Superior temporal gyrus (tissue), 1 donor: ENCODE results near the gene KCTD10.
A peak's percentile ranks its signal among the peaks of the same experiment; 100 is the strongest.
"Not testable (repeated sequence)": the region's sequence is repeated elsewhere in the genome, so short reads cannot be mapped to it uniquely, and the experiment has no call there.

Source experiments
- DNase-seq: peaks from one replicate; pipeline ENCODE4 v3.0.0-alpha.2; 2016; ENCODE audit errors: extremely low spot score

Gene KCTD10

DNA sequence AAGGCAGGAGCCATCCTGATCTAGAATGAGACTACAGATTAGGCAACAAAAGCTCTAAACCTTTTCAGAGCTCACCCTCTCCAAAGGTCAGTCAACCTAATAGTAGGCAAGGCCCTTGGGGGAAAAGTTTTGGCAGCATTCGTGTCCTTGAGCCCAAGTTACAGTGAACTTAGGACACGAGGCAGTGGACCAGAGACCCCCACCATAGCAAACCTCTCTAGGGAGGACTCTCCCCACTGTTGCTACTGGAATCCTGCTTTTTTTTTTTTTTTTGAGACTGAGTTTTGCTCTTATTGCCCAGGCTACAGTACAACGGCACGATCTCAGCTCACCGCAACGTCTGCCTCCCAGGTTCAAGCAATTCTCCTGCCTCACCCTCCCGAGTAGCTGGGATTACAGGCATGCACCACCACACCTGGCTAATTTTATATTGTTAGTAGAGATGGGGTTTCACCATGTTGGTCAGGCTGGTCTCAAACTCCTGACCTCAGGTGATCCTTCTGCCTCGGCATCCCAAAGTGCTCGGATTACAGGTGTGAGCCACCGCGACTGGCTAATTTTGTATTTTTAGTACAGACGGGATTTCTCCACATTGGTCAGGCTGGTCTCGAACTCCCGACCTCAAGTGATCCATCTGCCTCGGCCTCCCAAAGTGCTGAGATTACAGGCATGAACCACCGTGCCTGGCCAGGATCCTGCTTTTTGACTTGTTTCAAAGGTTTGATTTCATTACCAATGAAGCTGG is 3.4 kb downstream of the KCTD10 start:
- not testable (repeated sequence) for DNase-seq

DNA sequence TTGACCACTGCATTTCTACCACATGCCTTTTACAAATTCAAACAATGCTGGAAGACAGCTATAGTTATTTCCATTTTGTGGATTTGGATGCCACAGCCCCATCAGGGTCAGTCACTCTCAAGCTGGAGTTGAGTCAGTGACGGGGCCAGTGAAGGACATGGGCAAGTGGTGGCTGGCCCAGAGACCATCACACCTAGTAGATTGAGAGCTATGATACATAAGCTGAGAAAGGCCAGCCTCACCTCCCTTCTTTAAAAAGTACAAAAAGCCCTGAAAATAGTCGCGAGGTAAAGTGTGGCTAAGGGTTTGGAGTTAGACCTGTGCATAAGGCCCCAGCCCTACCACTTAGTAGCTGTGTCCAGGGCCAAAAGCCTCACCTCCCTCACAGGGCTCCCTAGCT is 4.1 kb downstream of the KCTD10 start:
- DNase-seq = no peak

DNA sequence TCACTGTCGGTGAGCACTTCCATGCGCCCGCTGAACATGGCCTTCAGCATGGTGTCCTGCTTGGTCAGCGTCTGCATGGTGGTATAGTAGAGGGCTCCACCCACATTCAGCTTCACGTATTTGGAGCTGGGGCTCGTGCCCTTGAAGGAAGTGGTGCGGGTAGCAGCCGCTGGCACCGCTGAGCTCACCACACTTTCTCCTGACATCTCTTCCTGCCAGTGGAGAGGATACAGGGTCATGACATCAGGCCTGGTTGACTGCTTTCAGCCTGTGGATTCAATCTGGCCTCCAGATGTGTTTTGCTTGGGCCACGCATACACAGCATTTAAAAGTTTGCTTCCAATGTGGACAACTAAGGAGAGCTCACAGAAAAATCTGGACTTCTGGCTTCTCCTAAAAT is 7.6 kb downstream of the KCTD10 start:
- DNase-seq = no peak

DNA sequence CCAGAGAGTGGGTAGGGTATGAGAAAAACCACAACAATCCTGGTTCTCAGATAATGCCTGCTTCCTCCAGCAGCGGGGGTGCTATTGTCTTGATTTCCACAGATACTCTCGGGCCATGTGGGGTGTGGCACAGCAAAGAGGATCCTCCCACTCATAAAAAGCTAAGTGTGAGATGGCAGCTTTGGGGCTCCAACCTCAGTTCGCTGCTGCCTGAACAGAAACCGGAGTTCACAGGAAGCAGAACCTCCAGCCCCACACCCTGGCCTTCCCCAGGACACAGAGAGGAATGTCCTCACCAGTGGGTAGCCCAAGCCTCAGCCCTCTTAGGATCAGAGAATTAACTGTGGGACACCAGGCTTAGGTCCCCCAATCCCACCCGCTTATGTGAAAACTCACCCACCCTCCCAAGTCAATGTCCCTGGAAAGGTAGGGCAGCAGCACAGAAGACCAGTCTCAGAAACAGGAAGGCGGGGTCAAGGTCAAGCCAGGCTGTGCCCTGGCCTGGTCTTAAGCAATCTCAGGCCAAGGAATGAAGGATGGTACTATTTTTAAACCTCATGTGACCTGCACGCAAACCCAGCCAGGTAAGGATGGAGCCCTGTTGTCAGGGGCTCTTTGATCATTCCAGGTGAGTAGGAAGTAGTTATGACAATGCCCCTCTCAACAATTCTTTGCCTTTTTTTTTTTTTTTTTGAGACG is 9.0 kb downstream of the KCTD10 start:
- no peak for DNase-seq

DNA sequence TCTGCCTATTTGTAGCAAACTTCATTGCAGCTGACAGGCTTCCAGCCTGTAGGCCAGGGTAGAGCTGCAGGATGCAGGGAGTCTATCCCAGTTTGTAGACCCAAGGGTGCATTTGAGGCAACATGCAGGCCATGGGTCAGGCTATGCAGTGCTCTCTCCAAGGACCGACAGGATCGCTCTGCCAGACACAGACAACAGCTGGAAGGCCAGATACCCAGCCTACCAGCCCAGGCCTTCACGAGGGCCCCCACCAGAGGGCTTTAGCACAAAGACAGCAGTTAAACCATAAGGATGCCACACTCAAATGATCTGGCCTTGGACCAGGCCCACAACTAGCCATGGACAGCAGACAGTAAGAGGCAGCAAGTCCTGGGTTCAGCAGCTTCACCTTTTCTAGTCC is 10.3 kb downstream of the KCTD10 start:
- DNase-seq = no peak

DNA sequence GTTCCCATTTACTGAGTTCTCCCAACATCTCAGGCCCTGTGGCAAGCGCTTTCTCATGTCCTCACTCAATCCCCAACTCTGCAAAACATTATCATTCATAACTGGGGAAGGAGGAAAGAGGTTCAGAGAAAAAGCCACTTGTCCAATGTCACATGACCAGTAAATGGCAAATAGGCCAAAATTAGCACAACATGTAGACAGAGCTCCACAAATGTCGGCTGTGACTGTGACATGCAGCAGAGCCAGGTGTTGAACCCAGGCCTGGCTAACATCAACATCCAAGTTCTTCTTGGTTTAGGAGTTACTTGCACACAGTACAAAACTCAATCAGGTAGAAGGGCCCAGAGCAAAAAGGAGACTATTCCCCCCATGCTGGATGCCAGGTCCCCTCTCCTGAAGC is 10.8 kb downstream of the KCTD10 start:
- DNase-seq = no peak

DNA sequence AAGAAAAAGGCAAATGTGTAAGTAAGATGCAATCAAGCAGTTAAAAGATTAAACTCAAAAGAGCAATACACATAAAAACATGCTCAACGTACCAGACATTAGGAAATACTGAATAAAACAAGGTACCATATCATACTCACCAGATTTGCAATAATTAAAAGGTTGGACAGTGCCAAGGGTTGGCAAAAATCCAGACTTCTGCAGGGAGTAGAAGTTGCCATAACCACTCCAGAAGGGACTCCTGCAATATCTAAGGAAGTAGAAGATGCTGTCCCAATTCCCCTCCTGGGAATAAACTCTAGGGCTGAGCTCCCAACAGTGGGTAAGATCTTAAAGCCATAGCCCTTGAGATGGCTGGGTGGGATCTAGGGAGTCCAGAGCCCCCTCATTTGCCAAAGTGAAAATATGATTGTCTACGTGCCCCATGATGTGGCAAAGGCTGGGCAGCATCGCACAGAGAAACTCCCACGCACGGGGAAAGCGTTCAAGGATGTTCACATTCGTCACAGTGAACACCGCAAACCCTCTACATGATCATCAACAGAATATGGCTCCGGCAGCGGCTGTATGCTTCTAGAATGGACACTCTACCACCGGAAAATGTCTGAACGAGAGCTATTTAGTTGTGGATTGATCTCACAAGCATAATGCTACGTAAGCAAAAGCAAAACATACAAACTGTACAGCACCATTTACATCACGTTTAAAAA is 12.3 kb downstream of the KCTD10 start:
- DNase-seq = no peak

DNA sequence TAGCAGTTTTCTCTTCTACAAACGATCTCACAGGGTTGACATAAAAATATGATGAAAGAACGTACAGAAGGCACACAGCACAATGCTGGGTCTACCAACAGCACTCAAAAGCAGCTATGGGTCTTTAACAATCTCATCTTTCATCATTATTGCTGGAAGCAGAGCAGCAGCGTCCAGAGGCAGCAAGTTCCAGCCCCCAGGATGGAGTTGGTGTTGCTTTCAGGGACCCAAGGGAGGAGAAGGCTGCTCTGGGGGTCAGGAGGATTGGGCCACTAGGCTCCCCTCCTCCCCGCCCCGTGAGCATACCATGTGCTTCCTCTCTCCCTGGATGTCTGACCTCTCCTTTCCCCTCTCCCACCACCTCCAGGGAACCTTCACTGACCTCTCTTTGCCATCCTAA is 13.3 kb downstream of the KCTD10 start:
- DNase-seq = no peak

DNA sequence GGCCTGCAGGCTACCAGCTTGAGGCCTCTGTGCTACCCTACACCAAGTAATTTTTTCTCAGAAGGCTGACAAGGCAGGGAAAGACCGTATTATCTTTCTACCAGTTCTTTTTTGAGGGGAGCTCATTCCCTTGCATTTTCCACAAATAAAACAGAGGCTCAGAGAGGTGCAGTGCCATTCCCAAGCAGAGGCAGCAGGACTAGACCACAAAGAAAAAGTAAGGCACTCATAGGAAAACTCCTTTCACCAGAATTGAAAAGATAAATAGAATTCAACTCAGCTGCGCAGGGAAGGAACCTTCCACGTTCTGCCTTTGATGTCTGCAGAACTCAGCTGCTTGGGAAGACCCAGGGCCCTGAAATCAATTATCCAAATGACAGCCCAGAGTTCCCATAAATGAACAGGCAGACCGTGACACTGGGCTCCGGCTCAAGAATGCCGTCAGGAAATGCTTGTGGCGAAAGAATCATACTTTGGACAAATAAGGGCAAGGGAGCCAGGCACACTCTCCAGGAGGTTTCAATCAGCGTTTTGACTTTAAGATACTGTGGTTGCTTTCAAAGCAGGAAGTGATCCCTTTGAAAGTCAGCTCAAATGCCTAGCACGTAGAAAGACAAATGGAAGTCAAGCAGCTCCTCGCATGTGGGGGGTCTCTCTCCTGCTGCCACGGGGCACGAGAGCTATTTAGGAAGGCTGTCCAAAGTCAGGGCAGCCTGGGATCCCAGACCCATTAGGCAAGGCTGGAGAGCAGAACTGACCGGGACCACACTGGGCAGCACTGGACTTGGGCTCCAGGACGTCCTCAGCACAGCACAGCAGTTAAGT is 14.0 kb downstream of the KCTD10 start:
- DNase-seq = peak; percentile 23

DNA sequence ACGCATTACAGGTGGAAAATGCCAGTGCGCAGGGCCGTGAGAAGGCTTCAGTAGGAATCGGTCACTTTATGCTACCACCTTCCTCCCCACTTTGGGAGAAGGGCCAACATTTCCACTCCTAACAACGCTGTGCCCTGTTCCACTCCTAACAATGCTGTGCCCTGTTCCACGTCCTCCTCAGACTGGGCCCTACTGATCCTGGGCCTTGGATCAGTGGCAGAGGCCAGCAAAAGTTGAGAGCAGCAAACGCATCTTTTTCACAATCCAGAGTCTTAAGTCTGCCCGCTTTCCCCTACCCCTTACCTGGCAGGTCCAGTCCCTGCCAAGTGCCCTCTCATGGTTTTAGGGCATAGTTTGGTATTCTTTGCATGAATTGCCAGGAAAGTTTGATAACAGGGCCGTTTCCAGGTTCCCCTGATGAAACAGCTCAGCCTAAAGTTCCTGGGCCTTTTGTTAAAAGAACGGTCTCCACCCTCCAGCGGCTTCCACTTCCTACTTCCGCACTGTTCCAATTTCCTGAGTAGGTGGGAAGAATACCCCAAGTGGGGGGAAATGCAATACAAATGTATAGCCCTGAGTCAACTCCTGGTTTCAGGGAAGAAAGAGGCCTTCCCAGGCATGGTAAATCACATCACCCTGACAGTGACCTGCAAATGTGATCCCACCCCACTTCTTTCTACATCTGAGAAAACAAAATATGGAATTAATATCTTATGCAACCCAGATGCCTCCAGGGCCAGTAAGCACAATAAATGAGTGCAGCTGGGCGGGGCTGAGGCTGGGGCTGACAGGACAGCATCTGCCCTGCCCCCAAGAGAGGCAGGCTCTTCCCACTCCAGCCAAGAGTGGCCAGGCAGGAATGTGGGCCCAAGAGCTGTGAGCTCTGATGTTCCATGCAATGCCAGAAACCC is 15.0 kb downstream of the KCTD10 start:
- DNase-seq = peak; percentile 61

DNA sequence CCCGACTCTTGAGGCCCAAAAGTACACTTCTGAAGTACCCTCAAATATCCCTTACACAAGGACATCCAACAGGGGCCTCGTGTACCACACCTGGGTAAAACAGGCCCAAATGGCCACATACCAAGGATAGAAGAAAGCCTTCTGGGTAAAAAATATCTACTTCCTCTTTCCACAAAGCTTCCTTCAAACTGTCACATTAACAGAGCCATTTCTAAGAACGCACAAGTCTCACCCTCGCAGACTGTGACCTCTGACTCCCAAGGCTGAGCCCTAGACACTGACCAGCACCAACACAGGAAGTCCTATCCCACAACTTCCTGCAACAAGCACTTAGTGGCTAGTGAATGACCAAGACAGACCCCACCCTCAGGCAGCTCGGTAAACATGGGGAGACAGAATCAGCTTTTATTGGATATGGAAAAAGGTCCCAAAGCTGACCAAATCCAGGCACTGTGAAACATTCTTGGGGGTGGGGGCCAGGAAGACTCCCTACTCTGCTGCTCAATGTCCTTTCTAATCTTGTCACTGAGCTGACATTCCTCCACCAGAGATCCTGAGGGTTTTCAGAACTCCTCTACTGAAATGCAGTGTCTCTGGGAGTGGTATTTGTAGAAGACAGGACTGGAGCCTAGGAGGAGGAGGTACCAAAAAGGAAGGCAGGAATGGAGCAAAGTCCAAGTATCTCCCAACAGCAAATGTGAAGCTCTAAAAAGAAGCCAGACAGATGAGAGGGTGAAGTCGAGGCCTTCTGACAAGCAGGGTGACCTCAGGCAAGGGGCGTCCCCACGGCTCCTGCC is 15.9 kb downstream of the KCTD10 start:
- no peak for DNase-seq

DNA sequence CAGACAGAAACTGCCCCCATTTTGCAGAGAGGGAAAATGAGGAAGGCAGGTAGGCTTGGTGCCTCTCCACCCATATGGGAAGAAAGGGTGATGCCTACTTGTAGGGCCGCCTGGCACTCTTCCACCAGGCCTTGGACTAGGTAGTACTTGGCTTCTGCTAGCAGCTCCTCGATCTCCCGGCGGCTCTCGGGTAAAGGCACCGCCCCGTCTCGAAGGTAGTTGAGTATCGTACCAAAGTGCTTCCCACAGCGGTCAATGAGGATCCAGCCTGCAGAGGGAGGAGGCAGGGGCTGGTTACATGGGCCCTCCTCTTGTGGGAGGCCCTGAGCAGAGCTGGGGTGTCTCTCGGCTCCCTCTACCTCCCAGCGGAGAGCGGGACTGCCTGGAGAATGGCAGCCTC is 16.6 kb downstream of the KCTD10 start:
- DNase-seq = no peak

DNA sequence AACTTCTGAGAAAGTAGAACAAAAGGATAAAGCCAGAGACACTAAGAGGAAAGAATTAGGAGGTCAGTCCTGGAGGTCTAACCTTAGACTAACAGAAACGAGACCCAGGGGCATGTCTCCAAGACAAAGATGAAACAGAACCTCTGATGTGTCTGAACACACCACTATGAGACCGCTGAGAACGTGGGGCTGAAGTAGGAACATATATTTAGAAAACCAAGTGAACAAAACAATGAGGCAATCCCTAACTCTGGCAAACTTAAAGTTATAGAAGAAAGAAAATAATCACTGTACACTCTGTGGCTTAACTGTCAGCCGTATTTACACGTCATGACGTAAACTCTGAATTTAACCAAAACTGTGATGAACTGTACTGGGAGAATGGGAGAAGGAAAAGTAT is 17.9 kb downstream of the KCTD10 start:
- DNase-seq = peak; percentile 27

DNA sequence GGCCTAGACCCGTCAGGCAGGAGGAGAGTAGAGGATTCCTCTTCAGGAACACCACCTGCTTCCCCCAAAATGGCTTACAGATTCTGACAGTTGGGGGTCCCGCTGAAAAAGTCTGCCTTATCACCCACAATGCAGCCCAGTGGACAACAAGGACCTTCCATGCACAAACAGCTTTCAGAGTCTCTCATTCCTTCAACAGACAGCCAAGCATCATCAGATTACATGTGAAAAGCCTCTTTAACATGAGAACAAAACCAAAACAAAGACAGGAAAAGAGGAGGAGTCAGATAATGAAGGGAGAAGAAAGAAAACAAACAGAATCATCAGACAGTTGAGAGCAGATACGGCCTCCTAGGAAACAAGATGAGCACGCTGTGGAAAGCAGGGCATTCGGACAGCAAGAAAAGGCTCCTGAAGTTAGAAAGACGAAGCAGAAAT is 18.3 kb downstream of the KCTD10 start:
- DNase-seq = peak; percentile 39

DNA sequence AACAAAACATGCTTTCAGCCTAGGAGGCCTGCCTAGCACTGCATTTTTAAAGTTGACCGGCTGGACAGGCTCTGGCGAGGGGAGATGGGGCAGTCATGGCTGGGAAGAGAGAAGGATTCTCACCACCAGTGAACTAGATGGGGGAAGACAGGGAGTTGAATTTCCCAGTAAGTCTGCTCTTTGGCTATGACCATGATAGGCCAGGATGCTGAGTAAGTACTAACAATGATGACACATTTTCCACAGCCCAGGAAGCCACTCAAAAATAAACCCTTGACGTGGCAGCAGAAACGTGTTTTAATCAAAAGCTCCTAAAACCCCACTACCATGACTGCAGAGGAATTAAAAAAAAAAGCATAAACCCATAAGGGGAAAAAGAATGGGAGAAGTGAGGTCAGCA is 19.0 kb downstream of the KCTD10 start:
- no peak for DNase-seq

DNA sequence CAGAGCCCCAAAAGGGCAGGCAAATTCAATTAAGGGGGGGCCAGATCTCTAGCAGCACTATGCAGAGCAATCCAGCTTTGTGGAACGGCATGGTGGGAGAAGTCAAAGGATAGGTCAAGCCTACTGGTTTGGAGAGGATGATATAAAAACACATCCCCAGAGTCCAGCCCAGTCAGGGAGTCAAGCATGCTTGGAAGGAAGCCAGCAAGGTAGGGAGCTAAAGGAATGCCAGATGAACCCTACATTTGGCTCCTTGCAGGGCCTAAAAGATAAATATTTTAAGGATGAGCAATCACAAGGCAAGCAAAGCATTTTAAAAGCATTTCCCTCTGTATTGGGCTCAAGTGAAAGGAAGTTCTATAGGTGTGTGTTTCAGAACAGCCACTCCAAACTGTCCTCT is 21.4 kb downstream of the KCTD10 start:
- DNase-seq = no peak

DNA sequence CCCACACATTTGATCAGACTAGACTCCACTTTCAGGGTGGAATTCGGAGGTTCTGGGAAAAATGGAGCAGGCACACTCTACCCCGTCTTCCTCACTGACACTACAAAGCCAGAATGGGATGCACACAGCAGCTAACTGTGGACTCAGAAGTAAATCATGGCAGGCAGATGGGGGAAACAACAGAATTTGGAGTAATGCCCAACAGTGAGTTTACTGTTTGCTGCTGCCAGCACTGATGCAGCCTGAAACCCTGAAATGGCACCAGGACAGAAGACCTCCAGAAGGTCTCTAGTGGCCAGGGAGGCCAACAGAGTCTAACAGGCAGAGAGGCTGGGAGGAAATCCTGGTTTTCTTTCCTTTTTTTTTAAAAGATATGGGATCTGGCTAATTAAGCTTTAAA is 24.6 kb downstream of the KCTD10 start:
- DNase-seq = no peak

DNA sequence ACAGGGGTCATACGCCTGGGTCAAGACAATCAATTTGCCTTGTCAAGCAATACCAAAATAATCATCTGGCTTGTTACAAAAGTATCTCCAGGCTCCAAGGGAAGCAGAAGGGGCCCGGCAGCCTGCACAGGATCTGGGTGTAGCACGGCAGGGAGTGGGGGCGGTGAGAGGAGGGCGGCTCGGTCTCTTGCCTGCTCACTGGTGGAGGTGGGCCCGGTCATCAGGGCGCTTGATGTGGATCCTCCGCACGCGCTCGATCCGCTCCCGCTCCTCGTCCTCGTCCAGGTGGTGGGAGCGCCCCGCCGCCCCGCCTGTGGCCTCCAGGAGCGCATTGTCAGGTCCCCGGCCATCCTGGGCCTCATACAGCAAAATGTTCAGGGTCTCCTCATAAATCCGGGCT is 25.7 kb downstream of the KCTD10 start:
- no peak for DNase-seq

DNA sequence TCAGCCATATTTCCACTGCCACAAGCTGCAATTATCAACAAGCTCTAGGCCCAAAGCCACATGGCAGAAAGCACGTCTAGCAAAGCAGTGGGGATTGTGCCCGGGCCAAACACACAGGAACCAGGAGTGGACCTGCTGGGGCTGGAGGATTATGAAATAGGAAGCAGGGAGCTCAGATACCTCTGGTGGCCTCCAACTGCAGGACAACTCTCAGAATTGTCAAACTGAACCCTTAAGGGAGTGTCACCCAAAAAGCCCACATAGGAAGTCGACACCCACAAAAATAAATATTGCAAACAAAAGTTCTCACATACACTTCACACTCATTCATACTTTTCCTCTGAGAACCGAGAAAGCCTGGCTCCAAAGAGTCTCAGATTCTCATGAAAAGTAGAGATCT is 26.1 kb downstream of the KCTD10 start:
- no peak for DNase-seq
